HepG2 (cell line): ENCODE results near the gene DOCK1.

ENCODE experiments used
- CBX2 ChIP-seq, 2 experiments: fragments of 200-600 bp in 1 of 2; sonication (generic); formaldehyde crosslinking in 1 of 2; IDR thresholded peaks; 2 replicates each; pipeline versions ENCODE4 v1.7.0 to v1.8.1; 2018 to 2022; ENCODE audit warnings: low read depth in 2 of 2, low read length in 1 of 2, mild to moderate bottlenecking in 1 of 2, missing genetic modification reagents in 1 of 2
- SRF ChIP-seq: IDR thresholded peaks from 2 replicates; pipeline ENCODE4 v1.6.1; 2011; ENCODE audit warnings: mild to moderate bottlenecking, low read depth, low read length, moderate library complexity
- SUZ12 ChIP-seq: fragments of 150-350 bp; IDR thresholded peaks from 2 replicates; pipeline ENCODE4 v1.6.1; 2014; ENCODE audit warnings: low read depth, low read length

- TF ChIP-seq CBX2 (IDR thresholded peaks at IDR 0.05; ENCODE audit: low read depth, low read length) = no peak
- TF ChIP-seq CBX2 (CRISPR knock-in tag; IDR thresholded peaks at IDR 0.05; ENCODE audit: low read depth) = no peak
- TF ChIP-seq SUZ12 = no peak
- TF ChIP-seq SRF = no peak
Measured at GRCh38 chr10:127315888-127316287, 410.7 kb downstream of the DOCK1 start.
